HCT116 (cell line): ENCODE measurements around the gene LMBR1. TPM values are rescaled to one million over a fixed set of nuclear protein-coding genes. Genes with fewer than 3 reads are reported as not detected.

Experiments
- ATAC-seq: fragments of 200-7000 bp; cut with Tn5 transposase; 2 replicates; pipeline ENCODE4 v1.9.1; 2020; ENCODE audit warnings: mild to moderate bottlenecking, moderate library complexity
- BruUV-seq: library from RNA; stranded (reverse); fragments of 400-500 nt; replicated peaks from 2 replicates; lab custom pipeline; 2021; lab: Mats Ljungman, UMichigan
- CTCF ChIA-PET: fragments of 300-600 bp; sonication (Branson Sonifier 250); formaldehyde crosslinking; loops from one replicate; lab custom pipeline; 2021; ENCODE audit warnings: antibody characterized with exemption; lab: Charles Lee
- POLR2A ChIA-PET: fragments of 300-600, 350-600 bp; sonication (Branson Sonifier 250); formaldehyde crosslinking; loops from one replicate; lab custom pipeline; 2021; ENCODE audit warnings: antibody characterized with exemption; lab: Charles Lee
- RAD21 ChIA-PET, 2 experiments: fragments of 300-600 bp; sonication (Branson Sonifier 250); formaldehyde crosslinking; loops; one replicate each; lab custom pipeline; 2023; ENCODE audit warnings: low total read pairs in 2 of 2; ENCODE audit not compliant: uncharacterized antibody in 2 of 2, unreplicated experiment in 2 of 2, low non-redundant PET in 1 of 2; lab: Charles Lee
- DNase-seq: peaks from one replicate; pipeline ENCODE4 v3.0.0-alpha.2; 2010; ENCODE audit warnings: low read depth, low spot score
- H2AFZ ChIP-seq: fragments of 200-600 bp; shearing (Covaris generic), sonication (generic); 2 replicates; pipeline ENCODE4 v1.6.1; 2017; ENCODE audit warnings: low read depth, mixed run types, mixed read lengths, antibody characterized with exemption, low read length; ENCODE audit not compliant: poor library complexity, severe bottlenecking
- H3K27ac ChIP-seq: 2 replicates; pipeline ENCODE4 v1.5.1; 2012; ENCODE audit warnings: low read depth, low read length
- H3K27me3 ChIP-seq: fragments of 200-600 bp; sonication (generic); 2 replicates; pipeline ENCODE4 v1.6.1; 2016; ENCODE audit warnings: mixed run types, low read length, mixed read lengths; ENCODE audit not compliant: insufficient read depth
- H3K36me3 ChIP-seq, 2 experiments: fragments of 200-500 bp in 1 of 2; fragments of 200-600 bp in 1 of 2; sonication (Bioruptor generic) in 1 of 2; sonication (generic) in 1 of 2; 2 replicates each; pipeline versions ENCODE4 v1.5.1 to v1.6.1; 2014 to 2016; ENCODE audit warnings: low read length in 2 of 2, inconsistent platforms in 1 of 2, mixed read lengths in 1 of 2, mixed run types in 1 of 2; ENCODE audit not compliant: insufficient read depth in 2 of 2, control insufficient read depth in 1 of 2
- H3K4me1 ChIP-seq, 2 experiments: fragments of 200-600 bp in 1 of 2; sonication (generic) in 1 of 2; 2 replicates each; pipeline versions ENCODE4 v1.5.1 to v1.6.1; 2012 to 2017; ENCODE audit warnings: low read length in 2 of 2, inconsistent platforms in 1 of 2, mild to moderate bottlenecking in 1 of 2, mixed read lengths in 1 of 2, mixed run types in 1 of 2, moderate library complexity in 1 of 2; ENCODE audit not compliant: insufficient read depth in 2 of 2, control insufficient read depth in 1 of 2
- H3K4me2 ChIP-seq: fragments of 200-600 bp; sonication (generic); 2 replicates; pipeline ENCODE4 v1.6.1; 2017; ENCODE audit warnings: mixed run types, low read length, mixed read lengths
- H3K4me3 ChIP-seq, 2 experiments: fragments of 200-600 bp in 1 of 2; sonication (generic) in 1 of 2; replicated peaks in 1 of 2; 2 replicates each; pipeline ENCODE4 v1.5.1; 2011 to 2016; ENCODE audit warnings: low read length in 2 of 2, control low read depth in 1 of 2, low read depth in 1 of 2, mild to moderate bottlenecking in 1 of 2, mixed read lengths in 1 of 2, mixed run types in 1 of 2
- H3K79me2 ChIP-seq: fragments of 200-600 bp; sonication (generic); 2 replicates; pipeline ENCODE4 v1.6.1; 2017; ENCODE audit warnings: mild to moderate bottlenecking, mixed run types, low read length, moderate library complexity, mixed read lengths; ENCODE audit not compliant: insufficient read depth
- H3K9ac ChIP-seq: fragments of 200-600 bp; sonication (generic); 2 replicates; pipeline ENCODE4 v1.6.1; 2016; ENCODE audit warnings: low read length, mixed read lengths
- H3K9me2 ChIP-seq: fragments of 200-600 bp; sonication (generic), shearing (Covaris generic); 2 replicates; pipeline ENCODE4 v1.6.1; 2017; ENCODE audit warnings: mixed run types, mild to moderate bottlenecking, moderate library complexity; ENCODE audit not compliant: insufficient read depth
- H3K9me3 ChIP-seq, 2 experiments: fragments of 200-500 bp in 1 of 2; fragments of 200-600 bp in 1 of 2; sonication (Bioruptor generic) in 1 of 2; sonication (generic) in 1 of 2; 2 replicates each; pipeline ENCODE4 v1.6.1; 2014 to 2017; ENCODE audit warnings: low read length in 2 of 2, mixed read lengths in 2 of 2, inconsistent platforms in 1 of 2, low read depth in 1 of 2, mild to moderate bottlenecking in 1 of 2, mixed run types in 1 of 2, moderate library complexity in 1 of 2; ENCODE audit not compliant: control insufficient read depth in 1 of 2, insufficient read depth in 1 of 2
- H4K20me1 ChIP-seq: fragments of 200-600 bp; sonication (generic), shearing (Covaris generic); 2 replicates; pipeline ENCODE4 v1.6.1; 2017; ENCODE audit warnings: mixed run types, mild to moderate bottlenecking, moderate library complexity; ENCODE audit not compliant: insufficient read depth
- CEBPB ChIP-seq: IDR thresholded peaks from 2 replicates; pipeline ENCODE4 v1.6.1; 2012; ENCODE audit warnings: low read depth
- ELF1 ChIP-seq: IDR thresholded peaks from 2 replicates; pipeline ENCODE4 v1.6.1; 2012; ENCODE audit warnings: low read depth, borderline replicate concordance
- EZH2 ChIP-seq: fragments of 200-600 bp; sonication (generic); IDR thresholded peaks from 2 replicates; pipeline ENCODE4 v1.6.1; 2017; ENCODE audit warnings: antibody characterized with exemption, mixed run types
- FOSL1 ChIP-seq: IDR thresholded peaks from 2 replicates; pipeline ENCODE4 v1.6.1; 2012; ENCODE audit warnings: low read depth
- JUND ChIP-seq: IDR thresholded peaks from 2 replicates; pipeline ENCODE4 v1.6.1; 2012
- POLR2A ChIP-seq: IDR thresholded peaks from 2 replicates; pipeline ENCODE4 v1.7.0; 2011; ENCODE audit warnings: borderline replicate concordance; ENCODE audit not compliant: insufficient read depth, insufficient read length; ENCODE audit errors: extremely low read depth
- POLR2AphosphoS5 ChIP-seq: IDR thresholded peaks from 2 replicates; pipeline ENCODE4 v1.6.1; 2011; ENCODE audit warnings: mild to moderate bottlenecking, low read depth, low read length, moderate library complexity
- RAD21 ChIP-seq: IDR thresholded peaks from 2 replicates; pipeline ENCODE4 v1.6.1; 2012; ENCODE audit warnings: low read depth, mild to moderate bottlenecking
- REST ChIP-seq: IDR thresholded peaks from 2 replicates; pipeline ENCODE4 v1.6.1; 2012; ENCODE audit warnings: low read depth
- SIN3A ChIP-seq: IDR thresholded peaks from 2 replicates; pipeline ENCODE4 v1.6.1; 2012; ENCODE audit warnings: low read depth
- SP1 ChIP-seq: IDR thresholded peaks from 2 replicates; pipeline ENCODE4 v1.6.1; 2012; ENCODE audit warnings: low read depth
- YY1 ChIP-seq: IDR thresholded peaks from 2 replicates; pipeline ENCODE4 v1.6.1; 2011; ENCODE audit warnings: low read length, low read depth, moderate library complexity, mild to moderate bottlenecking; ENCODE audit not compliant: insufficient replicate concordance; ENCODE audit errors: extremely low read depth
- ZNF274 ChIP-seq: fragments of 200-500 bp; sonication (Bioruptor generic); IDR thresholded peaks from 2 replicates; pipeline ENCODE4 v1.6.1; 2014; ENCODE audit warnings: mild to moderate bottlenecking, low read depth, low read length, inconsistent platforms
- intact Hi-C: fragments of 100-400 bp; cut with micrococcal nuclease; formaldehyde crosslinking; loops from 2 replicates; pipeline ENCODE4 v1.10.0; 2022
- total RNA-seq: library from RNA; stranded (reverse); gene quantifications from one replicate; pipeline ENCODE4 v1.2.1, GENCODE V29; 2021; ENCODE audit not compliant: unreplicated experiment
- TF ChIP-seq, protein P1 (sequence below): IDR thresholded peaks from 2 replicates; pipeline ENCODE4 v1.6.1; 2012
- TF ChIP-seq, protein P2 (sequence below), 3 experiments: fragments of 200-600 bp in 1 of 3; sonication (generic) in 1 of 3; IDR thresholded peaks in 2 of 3; conservative IDR thresholded peaks in 1 of 3; 2 replicates each; pipeline ENCODE4 v1.5.1; 2012 to 2017; ENCODE audit warnings: low read depth in 2 of 3, low read length in 2 of 3, antibody characterized with exemption in 1 of 3, borderline replicate concordance in 1 of 3, control low read depth in 1 of 3, mild to moderate bottlenecking in 1 of 3, mixed read lengths in 1 of 3, mixed run types in 1 of 3, moderate library complexity in 1 of 3; ENCODE audit not compliant: insufficient read depth in 1 of 3

The LMBR1 gene
- total RNA-seq, 1 experiment from 2014 or later = 84.0 TPM

DNA sequence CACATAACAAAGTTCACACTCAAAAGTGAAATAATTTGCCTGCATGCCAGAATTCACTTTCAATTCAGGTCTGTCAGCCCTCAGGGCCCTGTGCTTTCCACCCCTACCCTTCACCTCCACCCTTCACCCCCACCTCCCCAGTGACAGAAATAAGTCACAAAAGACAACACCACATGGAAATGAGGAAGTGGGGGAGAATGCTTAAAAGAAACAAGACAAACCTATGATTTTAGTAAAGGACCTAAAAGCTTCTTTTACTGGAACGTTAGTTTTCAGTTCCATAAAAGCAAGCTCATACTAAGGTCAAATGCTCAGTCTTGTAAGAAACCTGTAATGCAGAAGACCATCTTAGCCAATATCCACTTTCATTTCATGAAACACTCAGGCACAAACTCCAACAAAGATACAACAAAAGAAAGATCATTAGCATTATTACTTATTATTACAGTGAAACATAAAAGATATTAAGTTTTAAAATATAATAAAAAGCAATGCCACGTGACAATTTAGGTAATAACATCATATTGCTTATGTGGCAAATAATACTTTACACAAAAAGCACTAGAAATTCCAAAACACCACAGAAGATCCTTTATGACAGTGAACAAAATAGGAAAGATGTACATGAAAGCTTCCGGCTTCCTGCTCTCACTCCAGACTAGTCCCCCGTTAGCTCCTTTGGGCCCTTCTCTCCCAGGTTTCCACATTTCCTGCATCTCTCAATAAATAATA, 112.1 kb downstream of the LMBR1 start:
- Histone ChIP-seq H3K36me3 (no peaks in the 10 kb centered on the region), H3K27me3 (no peaks in the 10 kb centered on the region), H3K79me2 (0 out of 2 replicates have a peak, but pooled peaks cover 4% of the 10 kb centered on the region), H3K27ac (no peak overlapping the region), H4K20me1 (no peaks in the 10 kb centered on the region), H3K9me2 (no peaks in the 10 kb centered on the region), H3K4me1 (no peaks in the 10 kb centered on the region), H3K4me3 (no peak overlapping the region), H3K9ac (no peak overlapping the region), H2AFZ (no peak overlapping the region), H3K9me3 (no peaks in the 10 kb centered on the region), H3K4me2 (no peak overlapping the region)
- DNase-seq (no peak), ATAC-seq (no peak)
- RAD21 ChIA-PET = no interaction called here
- no peak for TF ChIP-seq FOSL1
- TF ChIP-seq CEBPB = no peak
- TF ChIP-seq, protein P1, sequence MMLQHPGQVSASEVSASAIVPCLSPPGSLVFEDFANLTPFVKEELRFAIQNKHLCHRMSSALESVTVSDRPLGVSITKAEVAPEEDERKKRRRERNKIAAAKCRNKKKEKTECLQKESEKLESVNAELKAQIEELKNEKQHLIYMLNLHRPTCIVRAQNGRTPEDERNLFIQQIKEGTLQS = no peak
- TF ChIP-seq EZH2 = no peak
- no peak for TF ChIP-seq ELF1
- TF ChIP-seq POLR2A = no peak
- no peak for TF ChIP-seq YY1
- no peak for TF ChIP-seq POLR2AphosphoS5
- CTCF ChIA-PET = no interaction called here
- POLR2A ChIA-PET = no interaction called here
- intact Hi-C loops = no loop called here
- no TSS peak for BruUV-seq

- Histone ChIP-seq H3K4me1 (no peaks in the 10 kb centered on the region), H4K20me1 (no peaks in the 10 kb centered on the region)
- RAD21 ChIA-PET = no interaction called here
- no peak for TF ChIP-seq RAD21
- TF ChIP-seq SIN3A = no peak
- no peak for TF ChIP-seq SP1
- no peak for TF ChIP-seq REST
- TF ChIP-seq YY1 = no peak
- TF ChIP-seq, protein P2, sequence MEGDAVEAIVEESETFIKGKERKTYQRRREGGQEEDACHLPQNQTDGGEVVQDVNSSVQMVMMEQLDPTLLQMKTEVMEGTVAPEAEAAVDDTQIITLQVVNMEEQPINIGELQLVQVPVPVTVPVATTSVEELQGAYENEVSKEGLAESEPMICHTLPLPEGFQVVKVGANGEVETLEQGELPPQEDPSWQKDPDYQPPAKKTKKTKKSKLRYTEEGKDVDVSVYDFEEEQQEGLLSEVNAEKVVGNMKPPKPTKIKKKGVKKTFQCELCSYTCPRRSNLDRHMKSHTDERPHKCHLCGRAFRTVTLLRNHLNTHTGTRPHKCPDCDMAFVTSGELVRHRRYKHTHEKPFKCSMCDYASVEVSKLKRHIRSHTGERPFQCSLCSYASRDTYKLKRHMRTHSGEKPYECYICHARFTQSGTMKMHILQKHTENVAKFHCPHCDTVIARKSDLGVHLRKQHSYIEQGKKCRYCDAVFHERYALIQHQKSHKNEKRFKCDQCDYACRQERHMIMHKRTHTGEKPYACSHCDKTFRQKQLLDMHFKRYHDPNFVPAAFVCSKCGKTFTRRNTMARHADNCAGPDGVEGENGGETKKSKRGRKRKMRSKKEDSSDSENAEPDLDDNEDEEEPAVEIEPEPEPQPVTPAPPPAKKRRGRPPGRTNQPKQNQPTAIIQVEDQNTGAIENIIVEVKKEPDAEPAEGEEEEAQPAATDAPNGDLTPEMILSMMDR (IDR thresholded peaks at IDR 0.05 in 2 of 3, conservative IDR thresholded peaks at IDR 0.05 in 1 of 3; ENCODE audit: borderline replicate concordance in 1 of 3, insufficient read depth in 1 of 3, low read depth in 2 of 3, low read length in 2 of 3) = no peak
- no peak for TF ChIP-seq JUND
- no peak for TF ChIP-seq POLR2AphosphoS5
- no peak for TF ChIP-seq ZNF274
These were observed 114.3 kb downstream of the LMBR1 start for GRCh38 chr7:156778668-156779067.

More at GRCh38 chr7:156778668-156779067, 114.3 kb downstream of the LMBR1 start:
- Histone ChIP-seq H3K9me3 (no peaks in the 10 kb centered on the region), H3K27ac (no peak overlapping the region), H3K36me3 (no peaks in the 10 kb centered on the region), H3K9ac (no peak overlapping the region), H3K9me2 (no peaks in the 10 kb centered on the region), H3K4me2 (no peak overlapping the region), H3K27me3 (no peaks in the 10 kb centered on the region), H3K79me2 (0 out of 2 replicates have a peak, but pooled peaks cover 4% of the 10 kb centered on the region), H2AFZ (no peak overlapping the region), H3K4me3 (no peak overlapping the region)
- no peak for DNase-seq
- POLR2A ChIA-PET = no interaction called here
- BruUV-seq = no TSS peak
- intact Hi-C loops = no loop called here
- CTCF ChIA-PET = interaction anchor here (1.4 to 2.1 kb wide), 2 partner anchors 10 to 38 kb away, joined by 5 to 6 read pairs; no protein-coding TSS in a partner anchor
- no peak for ATAC-seq
